Stimulated activated CD8-positive, alpha-beta memory T cell treated with anti-CD3 and anti-CD28 coated beads, Interleukin-4, amount 100 ng/mL, for 48 hours (primary cell): ENCODE results near the gene TRAF3IP3.
"Not testable (repeated sequence)": the region's sequence is repeated elsewhere in the genome, so short reads cannot be mapped to it uniquely, and the experiment has no call there.

ENCODE experiments used
- DNase-seq: peaks from one replicate; pipeline ENCODE4 v3.0.0-alpha.2; 2020

Gene TRAF3IP3

GRCh38 chr1:209769971-209770370, 14.1 kb downstream of the TRAF3IP3 start:
- no peak for DNase-seq

GRCh38 chr1:209770636-209771415, 15.0 kb downstream of the TRAF3IP3 start:
- no peak for DNase-seq

GRCh38 chr1:209772126-209772525, 16.3 kb downstream of the TRAF3IP3 start:
- DNase-seq, result no peak

GRCh38 chr1:209774592-209774991, 18.7 kb downstream of the TRAF3IP3 start:
- DNase-seq, result no peak

GRCh38 chr1:209775678-209776077, 19.8 kb downstream of the TRAF3IP3 start:
- DNase-seq, result no peak

GRCh38 chr1:209777587-209777986, 21.7 kb downstream of the TRAF3IP3 start:
- DNase-seq, result no peak

GRCh38 chr1:209778102-209778501, 22.2 kb downstream of the TRAF3IP3 start:
- no peak for DNase-seq

GRCh38 chr1:209780268-209780667, 24.4 kb downstream of the TRAF3IP3 start:
- no peak for DNase-seq

GRCh38 chr1:209783386-209783785, 27.5 kb downstream of the TRAF3IP3 start:
- DNase-seq, result no peak

- DNase-seq, result peak; percentile 100
These were observed 28.7 kb downstream of the TRAF3IP3 start, which contains the start of gene C1orf74 for GRCh38 chr1:209784265-209785169. Gene C1orf74, minus strand, starts transcription at chr1:209784559. Its CDS starts 925 bp downstream, at chr1:209783634.

- DNase-seq, result no peak
These were observed 29.7 kb downstream of the TRAF3IP3 start for GRCh38 chr1:209785592-209785991.

GRCh38 chr1:209786146-209786545, 30.3 kb downstream of the TRAF3IP3 start:
- no peak for DNase-seq

GRCh38 chr1:209787551-209787950, 31.7 kb downstream of the TRAF3IP3 start:
- no peak for DNase-seq

- DNase-seq, result no peak
These were observed 33.4 kb downstream of the TRAF3IP3 start for GRCh38 chr1:209789245-209789644.

GRCh38 chr1:209790286-209791193, 34.7 kb downstream of the TRAF3IP3 start:
- DNase-seq, result no peak

GRCh38 chr1:209791920-209792319, 36.1 kb downstream of the TRAF3IP3 start:
- no peak for DNase-seq

GRCh38 chr1:209793711-209794110, 37.9 kb downstream of the TRAF3IP3 start:
- not testable (repeated sequence) for DNase-seq

- no peak for DNase-seq
These were observed 42.3 kb downstream of the TRAF3IP3 start for GRCh38 chr1:209797978-209798639.

- no peak for DNase-seq
These were observed 45.4 kb downstream of the TRAF3IP3 start for GRCh38 chr1:209800984-209801834.

- DNase-seq, result no peak
These were observed 46.4 kb downstream of the TRAF3IP3 start for GRCh38 chr1:209802117-209802779.

GRCh38 chr1:209802780-209803152, 46.9 kb downstream of the TRAF3IP3 start:
- DNase-seq, result no peak
